Subcutaneous adipose tissue (tissue), 4 donors: Measurements from ENCODE around the gene CEP131. TPM values are rescaled to one million over a fixed set of nuclear protein-coding genes. Genes with fewer than 3 reads are reported as not detected.

Experiments used
- total RNA-seq, 4 donors: library from RNA; depleted of rRNA; stranded (reverse); fragments of >200 nt; gene quantifications; one replicate each; pipeline ENCODE4 v1.1.0, GENCODE V29; 2016
- TF ChIP-seq, protein P1 (sequence below): fragments of 450-650 bp; IDR thresholded peaks from one replicate; pipeline ENCODE4 v1.5.1; 2016; ENCODE audit warnings: low read depth, mild to moderate bottlenecking, control low read depth, antibody characterized with exemption, moderate library complexity

CEP131 gene
- total RNA-seq, 4 donors from 2014 or later = 1.6 to 8.1 (median 5.4) TPM

GRCh38 chr17:81233316-81233715 is 10.6 kb upstream of the CEP131 start:
- TF ChIP-seq, protein P1, sequence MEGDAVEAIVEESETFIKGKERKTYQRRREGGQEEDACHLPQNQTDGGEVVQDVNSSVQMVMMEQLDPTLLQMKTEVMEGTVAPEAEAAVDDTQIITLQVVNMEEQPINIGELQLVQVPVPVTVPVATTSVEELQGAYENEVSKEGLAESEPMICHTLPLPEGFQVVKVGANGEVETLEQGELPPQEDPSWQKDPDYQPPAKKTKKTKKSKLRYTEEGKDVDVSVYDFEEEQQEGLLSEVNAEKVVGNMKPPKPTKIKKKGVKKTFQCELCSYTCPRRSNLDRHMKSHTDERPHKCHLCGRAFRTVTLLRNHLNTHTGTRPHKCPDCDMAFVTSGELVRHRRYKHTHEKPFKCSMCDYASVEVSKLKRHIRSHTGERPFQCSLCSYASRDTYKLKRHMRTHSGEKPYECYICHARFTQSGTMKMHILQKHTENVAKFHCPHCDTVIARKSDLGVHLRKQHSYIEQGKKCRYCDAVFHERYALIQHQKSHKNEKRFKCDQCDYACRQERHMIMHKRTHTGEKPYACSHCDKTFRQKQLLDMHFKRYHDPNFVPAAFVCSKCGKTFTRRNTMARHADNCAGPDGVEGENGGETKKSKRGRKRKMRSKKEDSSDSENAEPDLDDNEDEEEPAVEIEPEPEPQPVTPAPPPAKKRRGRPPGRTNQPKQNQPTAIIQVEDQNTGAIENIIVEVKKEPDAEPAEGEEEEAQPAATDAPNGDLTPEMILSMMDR = no peak

DNA sequence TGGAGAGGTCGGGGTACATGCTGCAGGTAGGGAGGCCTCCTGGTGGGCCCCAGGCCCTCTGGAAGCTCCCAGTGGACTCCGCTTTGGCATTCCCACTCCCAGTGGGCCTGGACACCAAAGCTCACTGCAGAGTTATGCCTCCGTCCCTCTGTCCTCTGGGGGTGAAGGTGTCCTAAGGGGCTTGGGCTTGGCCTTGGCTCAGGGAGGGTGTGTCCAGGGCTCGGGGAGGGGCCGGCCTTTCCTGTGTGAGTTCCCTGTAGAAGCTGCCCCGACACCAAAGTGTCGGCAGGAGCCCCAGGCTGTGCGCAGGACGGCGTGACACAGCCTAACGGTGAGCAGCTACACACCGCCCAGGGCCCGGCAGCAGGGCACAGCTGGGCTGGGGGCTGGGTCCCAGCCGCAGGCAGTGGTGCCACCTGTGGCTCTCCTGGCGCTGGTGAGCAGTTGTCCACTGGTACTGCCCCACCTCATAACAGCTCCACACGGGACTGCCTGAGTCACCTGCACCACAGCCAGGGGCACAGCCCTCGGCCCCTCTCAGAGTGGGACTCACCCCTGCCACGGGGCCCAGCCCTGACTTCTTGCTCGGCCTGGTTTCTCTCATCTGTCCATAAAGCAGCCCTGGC is 10.0 kb upstream of the CEP131 start:
- TF ChIP-seq, protein P1 = no peak

GRCh38 chr17:81231766-81232581 is 9.2 kb upstream of the CEP131 start:
- TF ChIP-seq, protein P1 = no peak

GRCh38 chr17:81231121-81231645 is 8.4 kb upstream of the CEP131 start:
- TF ChIP-seq, protein P1 = no peak

- TF ChIP-seq, protein P1 = no peak
These were observed 7.5 kb upstream of the CEP131 start for GRCh38 chr17:81230043-81230820.

- TF ChIP-seq, protein P1 = no peak
These were observed 6.8 kb upstream of the CEP131 start for GRCh38 chr17:81229666-81229920.
